ENCODE measurements around the gene EEF1A2.
A peak's percentile ranks its signal among the peaks of the same experiment; 100 is the strongest.

EEF1A2 gene

DNA sequence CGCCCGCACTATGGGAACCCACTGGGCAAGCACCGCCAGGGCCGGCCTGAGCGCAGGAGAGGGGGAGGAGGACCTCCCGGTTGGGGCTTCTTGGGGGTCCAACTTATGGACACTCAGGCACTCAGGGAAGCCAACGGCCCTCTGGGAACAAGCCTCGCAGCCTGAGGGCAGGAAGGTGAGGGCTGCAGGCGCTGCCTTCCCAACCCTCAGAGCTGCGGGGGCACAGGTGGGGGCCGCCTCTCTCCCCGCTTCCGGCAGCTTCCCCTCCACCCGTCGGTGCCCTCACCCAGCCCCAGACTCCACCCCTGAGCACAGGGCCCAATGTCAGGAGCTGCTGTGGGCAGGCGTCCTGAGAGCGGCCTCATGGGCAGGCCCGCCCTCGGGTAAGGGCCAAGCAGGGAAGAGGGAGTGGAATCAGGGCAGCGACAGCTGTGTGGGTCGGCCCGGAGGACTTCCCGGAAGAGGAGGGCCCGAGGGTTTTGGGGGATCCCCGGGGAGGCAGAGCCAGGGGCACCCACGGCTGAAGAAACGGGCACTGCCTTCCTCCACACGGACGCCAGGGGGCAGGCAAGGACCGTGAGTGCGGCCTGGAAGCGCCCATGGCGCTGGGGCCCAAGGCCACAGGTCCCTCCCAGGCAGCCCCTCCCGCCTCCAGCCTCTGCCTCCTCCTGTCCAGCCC is 38.8 kb upstream of the EEF1A2 start:
- DNase-seq (ENCODE audit: low read depth in 1 of 2, low spot score in 1 of 2): peak; percentile 80 to 89

DNA sequence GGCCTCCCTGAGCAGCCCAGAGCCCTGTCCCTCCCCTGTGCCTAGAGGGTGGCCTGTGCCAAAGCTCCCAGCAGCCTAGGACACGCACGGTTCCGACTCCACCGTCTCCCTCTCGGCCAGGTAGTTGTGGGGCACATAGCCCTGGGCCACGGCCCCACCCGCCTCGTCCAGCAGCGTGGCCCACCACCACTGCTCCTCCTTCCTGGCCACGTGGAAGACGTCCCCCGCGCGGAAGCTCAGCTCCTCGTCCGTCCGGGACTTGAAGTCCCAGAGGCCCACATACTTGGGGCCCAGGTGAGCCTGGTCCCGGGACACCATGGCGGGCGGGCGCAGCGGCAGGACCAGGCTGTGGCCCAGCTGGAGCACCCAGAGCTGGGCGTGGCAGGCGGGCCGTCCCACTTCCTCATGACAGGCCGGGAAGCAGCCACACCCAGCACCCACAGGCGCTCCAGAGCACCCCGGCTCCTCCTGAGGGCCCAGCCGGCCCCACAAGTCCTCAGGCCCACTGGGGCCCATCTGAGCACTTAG is 38.2 kb upstream of the EEF1A2 start, which contains the start of gene PTK6:
Gene PTK6 (minus strand): TSS at position 380 of the 528 bp plus-strand sequence. CDS start 62 bp downstream, at position 318.
- DNase-seq (ENCODE audit: low read depth in 1 of 2, low spot score in 1 of 2): no peak

DNA sequence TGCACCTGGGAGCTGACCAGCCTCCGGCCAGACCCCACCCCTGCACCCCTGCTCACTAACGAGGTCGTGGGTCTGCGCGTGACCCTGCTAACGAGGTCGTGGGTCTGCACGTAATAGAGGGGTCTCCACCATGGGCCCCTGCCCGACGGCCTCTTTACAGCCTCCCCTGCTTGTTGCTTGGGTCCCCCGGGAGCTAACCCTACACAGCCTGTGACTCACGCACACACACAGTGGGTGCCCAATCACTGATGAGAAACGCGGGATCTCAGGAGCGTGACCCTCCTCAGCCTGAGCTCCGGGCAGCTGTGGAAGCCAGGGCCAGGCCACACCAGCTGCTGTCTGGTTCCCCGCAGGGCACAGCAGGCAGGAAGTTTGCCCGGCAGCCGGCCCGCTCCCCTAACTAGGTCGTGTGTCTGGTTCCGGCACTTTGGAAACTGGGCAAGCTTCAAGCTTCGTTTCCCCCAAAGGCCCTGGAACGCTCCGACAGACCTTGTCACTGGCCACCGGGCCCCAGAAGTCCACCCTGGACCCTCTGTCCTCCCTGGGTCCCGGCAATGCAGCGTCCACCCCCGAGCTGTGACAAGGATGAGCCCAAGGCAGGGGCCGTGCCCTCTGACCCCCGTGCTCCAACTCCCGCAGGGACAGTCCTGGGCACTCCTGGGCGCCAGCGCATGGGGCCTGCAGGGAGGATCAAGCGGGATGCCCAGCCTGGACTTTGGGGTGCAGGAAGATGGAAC is 37.5 kb upstream of the EEF1A2 start:
- DNase-seq (ENCODE audit: low read depth in 1 of 2, low spot score in 1 of 2): no peak

DNA sequence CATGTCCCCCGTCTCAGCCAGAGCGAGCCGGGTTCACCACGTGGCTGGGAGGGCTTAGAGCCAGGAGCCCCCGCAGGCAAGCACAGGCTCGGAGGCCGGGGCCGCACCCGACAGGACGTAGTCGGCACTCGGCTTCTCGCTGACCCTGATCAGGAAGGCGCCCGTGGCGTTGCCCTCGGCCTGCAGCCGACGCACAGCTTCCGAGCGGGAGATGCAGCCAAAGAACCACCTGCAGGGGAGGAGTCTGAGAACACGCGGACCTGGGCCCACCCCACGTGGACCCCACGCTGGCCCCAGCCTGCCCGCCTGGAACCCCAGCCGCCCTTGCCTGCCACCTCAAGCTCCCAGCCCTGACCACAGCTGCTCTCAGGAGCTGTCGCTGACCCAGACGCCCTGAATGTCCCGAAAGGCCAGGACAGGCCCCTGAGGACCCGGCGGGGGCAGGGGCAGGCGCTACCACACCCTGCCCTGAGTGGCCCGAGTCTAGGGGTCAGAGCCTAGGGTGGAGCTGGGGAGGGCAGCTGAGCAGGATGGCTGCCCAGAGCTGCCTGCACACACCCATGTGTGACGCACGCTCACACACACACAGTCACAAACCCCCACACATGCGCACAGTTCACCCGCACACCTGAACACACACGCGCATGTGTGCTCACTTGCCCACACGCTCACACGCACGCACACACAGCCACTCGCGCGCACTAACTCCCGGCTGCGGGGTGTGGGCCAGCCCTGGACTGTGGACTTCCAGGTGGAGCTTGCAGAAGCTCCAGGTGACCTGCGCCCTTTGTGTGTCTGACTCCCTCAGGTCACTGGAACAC is 36.2 kb upstream of the EEF1A2 start:
- DNase-seq (ENCODE audit: low read depth in 1 of 2, low spot score in 1 of 2): no peak

DNA sequence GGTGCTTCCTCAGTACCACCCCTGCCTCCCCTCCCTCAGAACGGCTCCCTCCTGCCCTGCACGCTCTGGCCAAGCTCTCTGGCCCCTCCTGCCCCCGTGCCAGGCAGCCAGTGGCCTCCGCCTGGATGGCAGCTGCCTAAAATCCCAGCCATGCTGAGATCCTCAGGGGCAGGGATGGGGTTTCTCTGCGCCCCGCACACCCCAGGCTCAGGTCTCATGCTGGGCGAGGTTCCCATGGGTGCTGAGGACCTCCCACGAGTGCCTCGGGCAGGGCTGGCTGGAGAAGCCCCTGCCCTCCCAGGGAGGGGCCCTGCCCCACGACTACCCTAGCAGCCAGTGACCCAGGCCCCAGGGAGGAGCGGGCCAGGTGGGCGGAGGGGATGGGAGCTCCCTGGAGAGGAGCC is 35.5 kb upstream of the EEF1A2 start:
- no peak for DNase-seq (ENCODE audit: low read depth in 1 of 2, low spot score in 1 of 2)

DNA sequence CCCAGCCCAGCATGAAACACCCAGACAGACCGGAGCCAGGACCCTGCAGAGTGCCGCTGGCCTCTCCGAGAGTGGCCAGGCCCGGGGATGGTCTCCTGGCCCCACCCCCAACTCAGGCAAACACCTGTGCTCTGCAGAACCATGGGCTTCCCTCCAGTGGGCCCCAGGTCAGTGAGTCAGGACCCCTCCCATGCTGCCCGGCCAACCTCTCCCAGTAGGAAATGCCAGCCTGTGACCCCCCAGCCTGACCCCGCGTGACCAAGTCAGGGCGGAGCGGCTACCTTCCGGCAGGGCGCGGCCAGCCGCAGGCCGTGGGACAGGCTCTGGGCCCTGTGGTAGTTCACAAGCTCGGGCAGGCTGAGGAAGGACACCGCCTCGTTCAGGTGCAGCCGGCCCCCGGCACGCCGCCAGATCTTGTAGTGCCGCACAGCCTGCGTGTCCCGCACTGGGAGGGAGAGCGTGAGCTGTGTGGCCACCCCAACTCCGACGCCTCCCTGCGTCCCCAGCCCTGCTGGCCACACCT is 35.0 kb upstream of the EEF1A2 start:
- no peak for DNase-seq (ENCODE audit: low read depth in 1 of 2, low spot score in 1 of 2)

DNA sequence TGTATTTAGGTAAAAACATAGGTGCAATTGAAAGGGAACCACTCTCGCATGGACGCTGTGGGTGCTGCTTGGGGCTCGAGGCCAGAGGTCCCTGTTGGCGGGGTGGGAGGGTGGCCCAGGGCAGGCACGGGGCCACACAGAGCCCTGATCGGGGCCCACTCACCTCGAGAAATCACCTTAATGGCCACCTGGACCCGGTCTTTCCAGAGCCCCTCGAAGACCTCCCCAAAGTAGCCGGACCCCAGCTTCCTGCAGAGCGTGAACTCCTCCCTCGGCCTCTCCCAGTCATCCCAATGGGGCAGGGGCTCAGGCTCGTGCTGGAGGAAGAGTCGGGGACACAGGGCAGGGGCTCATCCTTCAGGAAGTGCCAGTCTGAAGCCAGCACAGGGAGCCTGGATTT is 34.5 kb upstream of the EEF1A2 start:
- DNase-seq (ENCODE audit: low read depth in 1 of 2, low spot score in 1 of 2): no peak

DNA sequence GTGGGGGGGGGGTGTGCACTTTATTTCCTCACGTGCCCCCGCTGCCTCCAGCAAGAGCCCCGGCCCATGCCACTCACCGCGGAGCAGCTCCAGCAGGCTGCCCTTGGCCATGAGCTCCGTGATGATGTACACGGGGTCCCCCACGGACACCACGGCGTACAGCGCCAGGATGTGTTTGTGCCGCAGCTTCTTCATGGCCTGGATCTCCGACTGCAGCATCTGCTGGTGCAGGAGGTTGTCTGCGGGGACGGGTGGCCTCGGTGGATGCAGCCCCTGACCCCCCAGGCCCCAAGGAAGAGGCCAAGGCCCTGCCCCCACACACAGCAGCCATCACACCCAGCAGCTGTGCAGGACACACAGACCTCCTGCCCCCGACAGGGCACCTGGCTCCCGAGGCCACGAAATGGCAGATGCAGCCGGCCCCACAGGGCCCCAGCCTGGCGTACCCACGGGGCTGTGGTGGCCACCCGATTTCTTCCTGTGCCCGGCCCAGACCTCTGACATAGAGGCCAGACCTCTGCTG is 33.6 kb upstream of the EEF1A2 start:
- DNase-seq (ENCODE audit: low read depth in 1 of 2, low spot score in 1 of 2): no peak

DNA sequence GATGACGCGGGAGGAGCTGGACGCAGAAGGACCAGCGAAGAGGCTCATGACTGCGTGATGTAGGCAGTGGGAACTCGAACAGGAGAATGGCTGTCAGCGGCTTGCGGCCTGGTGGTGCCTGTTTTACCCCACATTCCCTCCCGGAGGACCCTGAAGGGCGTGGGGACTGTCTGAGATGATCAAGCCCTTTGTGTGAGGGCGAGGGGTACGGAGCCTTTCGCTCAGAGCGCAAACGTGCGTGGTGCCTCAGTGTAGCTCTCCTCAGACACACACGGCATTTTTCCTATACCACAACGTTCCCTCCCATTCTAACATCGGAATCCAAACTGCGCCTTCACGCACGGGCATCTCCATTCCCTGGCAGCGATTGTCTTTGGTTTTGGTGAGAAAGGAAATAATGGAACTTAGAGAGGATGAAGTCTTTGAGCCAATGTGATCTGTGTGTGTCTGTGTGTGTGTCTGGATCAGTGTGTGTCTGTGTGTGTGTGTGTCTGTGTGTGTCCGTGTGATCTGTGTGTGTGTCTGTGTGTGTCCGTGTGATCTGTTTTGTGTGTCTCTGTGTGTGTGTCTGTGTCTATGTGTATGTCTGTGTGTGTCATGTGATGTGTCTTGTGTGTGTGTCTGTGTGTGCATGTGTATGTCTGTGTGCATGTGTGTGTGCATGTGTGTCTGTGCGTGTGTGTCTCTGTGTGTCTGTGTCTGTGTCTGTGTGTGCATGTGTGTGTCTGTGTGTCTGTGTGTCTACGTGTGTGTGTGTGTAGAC is 33.0 kb upstream of the EEF1A2 start:
- no peak for DNase-seq (ENCODE audit: low read depth in 1 of 2, low spot score in 1 of 2)

DNA sequence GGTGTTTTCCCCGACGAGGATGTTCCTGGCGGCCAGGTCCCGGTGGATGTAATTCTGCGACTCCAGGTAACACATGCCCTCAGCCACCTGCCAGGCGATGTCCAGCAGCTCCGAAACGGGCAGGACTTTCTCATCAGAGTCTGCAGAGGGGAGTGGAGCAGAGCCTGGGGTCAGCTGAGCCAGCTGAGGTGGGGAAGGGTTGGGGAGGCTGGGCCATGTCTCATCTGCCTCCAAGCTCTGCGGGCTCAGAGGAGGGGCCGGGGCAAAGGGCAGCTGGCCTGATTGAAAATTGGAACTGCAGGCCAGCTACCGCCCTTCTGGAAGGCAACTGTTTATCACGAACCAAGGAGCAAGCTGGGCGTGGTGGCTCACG is 31.9 kb upstream of the EEF1A2 start:
- DNase-seq (ENCODE audit: low read depth in 1 of 2, low spot score in 1 of 2): no peak

DNA sequence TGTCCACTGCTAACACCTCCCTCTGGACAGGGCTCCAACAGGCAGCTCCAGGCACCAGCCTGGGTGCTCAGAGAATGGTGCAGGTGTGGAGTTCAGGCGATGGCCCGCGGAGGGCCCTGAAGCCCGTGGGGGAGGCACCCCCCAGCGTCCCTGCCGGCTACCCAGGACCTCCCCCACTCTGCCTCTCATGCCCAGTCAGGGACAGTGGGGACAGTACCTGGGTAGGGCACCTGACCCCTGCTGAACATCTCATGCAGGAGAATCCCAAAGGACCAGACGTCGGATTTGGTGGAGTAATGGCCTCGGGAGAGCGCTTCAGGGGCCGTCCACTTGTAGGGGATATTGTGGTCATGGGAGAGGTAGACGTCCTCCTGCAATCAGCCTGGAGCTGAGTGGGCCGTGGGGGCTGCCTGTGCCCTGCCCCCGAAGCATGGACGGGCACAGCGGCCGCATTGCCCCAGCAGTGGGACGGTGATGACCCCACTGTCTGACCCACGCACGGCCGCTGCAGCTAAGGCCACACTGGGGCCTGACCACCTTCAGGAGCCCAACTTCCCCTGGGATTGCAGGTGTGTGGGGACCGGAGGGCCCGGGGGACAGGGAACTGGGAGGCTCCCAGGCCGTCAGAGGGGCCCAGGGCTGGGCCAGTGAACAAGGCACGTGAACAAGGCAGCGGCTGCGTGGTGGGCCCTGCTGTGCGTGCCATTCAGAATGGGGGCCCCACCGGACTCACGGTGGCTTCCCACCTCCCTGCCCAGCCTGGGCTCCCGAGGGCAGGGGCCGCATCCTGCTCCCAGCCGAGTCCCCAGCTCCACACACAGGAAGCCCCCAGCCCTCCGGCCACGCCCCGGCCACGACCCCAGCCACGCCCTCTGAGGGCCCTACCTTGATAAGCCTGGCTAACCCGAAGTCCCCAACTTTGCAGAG is 31.2 kb upstream of the EEF1A2 start:
- no peak for DNase-seq (ENCODE audit: low read depth in 1 of 2, low spot score in 1 of 2)

DNA sequence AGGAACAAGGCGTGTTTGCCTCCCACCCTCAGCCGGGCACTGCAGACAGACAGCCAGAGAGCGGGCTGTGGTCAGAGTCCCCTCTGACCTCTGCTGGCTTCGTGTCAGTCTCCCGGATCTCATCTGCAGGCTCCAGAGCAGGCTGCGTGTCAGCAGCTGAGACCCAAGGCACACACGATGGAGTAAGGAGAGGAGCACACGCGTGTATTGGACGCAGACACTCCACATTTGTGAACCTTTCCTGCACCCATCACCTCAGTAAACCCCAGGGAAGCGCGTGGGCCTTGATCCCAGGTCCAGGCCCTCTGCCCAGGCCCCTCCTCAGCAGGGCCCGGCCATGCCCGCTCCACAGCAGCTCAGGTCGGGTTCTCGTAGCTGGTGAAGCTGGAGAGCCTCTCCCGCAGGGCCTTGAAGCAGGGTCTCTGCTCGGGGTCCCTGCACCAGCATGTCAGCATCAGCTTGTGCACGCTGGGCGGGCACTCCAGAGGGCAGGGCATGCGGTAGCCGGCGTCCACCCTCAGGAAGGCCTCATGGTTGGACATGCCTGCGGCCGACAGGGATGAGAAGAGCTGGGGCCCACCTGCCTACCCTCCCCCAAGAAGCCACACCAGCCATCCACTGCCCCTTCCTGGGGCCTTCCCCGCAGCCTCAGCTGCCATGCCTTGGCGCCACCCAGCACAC is 30.4 kb upstream of the EEF1A2 start:
- DNase-seq (ENCODE audit: low read depth in 1 of 2, low spot score in 1 of 2): no peak

DNA sequence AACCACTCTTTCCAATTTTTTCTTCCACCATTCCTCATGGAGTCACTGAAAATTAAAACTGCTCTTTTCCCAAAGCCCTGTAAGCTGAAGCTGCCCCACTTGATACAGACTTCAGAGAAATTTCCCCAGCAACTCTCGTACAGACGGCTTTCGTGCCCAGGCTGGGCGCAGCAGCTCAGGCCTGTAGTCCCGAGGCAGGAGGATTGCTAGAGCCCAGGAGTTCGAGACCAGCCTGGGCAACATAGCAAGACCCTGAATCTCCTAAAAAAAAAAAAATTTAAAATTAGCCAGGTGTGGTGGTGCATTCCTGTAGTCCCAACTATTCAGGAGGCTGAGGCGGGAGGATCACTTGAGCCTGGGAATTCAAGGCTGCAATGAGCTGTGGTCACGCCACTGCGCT is 28.3 kb upstream of the EEF1A2 start:
- DNase-seq (ENCODE audit: low read depth in 1 of 2, low spot score in 1 of 2): no peak

DNA sequence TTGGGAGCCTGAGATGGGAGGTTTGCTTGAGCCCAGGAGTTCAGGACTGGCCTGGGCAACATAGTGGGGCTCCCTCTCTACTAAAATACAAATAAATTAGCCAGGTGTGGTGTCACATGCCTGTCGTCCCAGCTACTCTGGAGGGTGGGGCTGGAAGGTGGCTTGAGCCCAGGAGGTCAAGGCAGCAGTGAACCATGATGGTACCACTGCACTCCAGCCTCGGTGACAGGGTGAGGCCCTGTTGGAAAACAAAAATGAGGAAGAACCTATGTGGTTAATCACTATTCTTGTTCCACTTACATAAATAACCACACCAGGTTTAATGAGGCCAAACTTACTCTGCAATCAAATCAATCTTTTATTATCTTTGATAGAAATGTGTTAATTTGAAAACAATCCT is 27.1 kb upstream of the EEF1A2 start:
- no peak for DNase-seq (ENCODE audit: low read depth in 1 of 2, low spot score in 1 of 2)

DNA sequence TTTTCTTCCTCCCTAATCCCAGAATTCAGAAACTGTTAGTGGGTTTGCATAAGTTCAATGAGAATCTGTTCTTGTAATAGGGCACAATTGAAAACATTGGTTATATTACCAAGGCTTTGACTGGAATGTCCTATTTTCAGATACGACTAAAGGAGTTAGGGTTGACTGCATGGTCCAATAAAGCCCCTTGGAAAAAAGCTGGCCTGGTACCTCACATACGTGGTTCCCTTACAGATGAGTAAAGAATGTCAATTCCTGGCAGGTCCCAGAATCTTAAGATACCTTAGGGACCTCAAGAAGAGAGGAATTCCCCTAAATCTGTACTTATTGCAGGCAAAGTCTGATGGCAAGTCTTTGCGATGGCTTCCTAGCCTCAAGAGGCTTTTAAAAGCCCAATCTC is 26.3 kb upstream of the EEF1A2 start:
- DNase-seq (ENCODE audit: low read depth in 1 of 2, low spot score in 1 of 2): no peak

DNA sequence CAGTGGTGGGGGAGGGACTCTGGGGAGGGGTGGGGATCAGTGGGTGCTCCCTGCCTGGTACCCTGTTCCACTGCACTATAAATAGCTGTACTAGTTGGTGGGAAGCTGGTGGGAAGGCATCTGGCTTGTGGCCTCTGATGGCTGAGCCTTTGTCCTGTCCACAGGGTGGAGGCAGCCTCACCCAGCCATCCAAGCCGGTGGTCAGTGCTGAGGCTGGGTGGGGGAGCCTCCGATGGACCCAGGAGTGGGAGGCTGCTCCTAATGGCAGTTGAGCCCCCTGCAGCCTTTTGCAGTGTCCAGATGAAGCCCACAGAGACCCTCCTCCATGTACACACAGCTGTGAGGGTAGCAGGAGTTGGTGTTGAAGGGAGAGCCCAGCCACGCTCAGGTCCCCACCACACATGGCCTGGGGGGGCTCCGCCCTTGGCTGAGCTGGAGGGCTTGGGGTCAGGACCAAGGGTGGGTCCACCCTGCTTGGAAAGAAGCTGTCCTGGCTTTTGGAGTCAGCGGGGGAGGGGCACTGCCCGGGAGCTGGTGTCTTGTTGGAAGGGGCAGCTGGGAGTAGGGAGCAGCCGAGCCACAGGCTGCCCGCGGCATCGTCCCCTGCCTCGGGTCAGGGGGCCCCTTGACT is 24.2 kb upstream of the EEF1A2 start:
- no peak for DNase-seq (ENCODE audit: low read depth in 1 of 2, low spot score in 1 of 2)

DNA sequence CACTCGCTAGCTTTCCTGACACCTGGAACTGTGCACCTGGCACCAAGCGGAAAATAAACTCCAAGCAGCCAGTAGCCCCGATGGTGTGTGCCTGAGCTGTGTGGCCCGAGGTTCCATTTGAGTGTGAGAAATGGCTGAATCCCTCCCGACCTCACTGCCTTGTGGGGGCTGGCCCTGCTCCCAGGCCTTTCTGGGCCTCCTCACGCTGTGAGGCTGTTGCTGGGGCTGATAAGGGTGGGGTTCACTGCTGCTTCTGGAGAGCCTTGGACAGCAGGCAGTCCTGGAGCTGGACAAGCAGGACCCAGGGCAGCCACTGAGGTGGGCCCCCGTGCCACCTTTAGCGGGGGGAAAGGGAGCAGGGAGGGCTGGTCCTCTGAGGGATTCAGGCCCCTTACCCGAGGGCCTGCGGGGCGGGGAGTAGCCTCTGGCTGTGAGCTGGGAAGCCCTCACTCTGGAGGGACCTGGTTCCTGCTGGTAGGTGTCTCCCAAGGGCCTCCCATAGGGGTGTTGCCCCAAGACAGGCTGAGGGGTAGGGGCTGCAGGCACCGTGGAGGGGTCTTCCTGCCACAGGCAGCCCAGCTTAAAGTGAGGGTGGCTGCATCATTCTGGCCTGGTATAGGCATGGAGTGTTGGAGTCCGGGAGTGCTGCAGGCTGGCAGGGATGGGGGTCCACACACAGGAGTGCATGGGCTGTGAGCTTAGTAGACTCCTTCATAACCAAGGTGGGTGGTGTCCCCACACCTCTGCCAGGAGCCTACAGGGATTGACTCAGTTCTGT is 23.4 kb upstream of the EEF1A2 start:
- no peak for DNase-seq (ENCODE audit: low read depth in 1 of 2, low spot score in 1 of 2)

DNA sequence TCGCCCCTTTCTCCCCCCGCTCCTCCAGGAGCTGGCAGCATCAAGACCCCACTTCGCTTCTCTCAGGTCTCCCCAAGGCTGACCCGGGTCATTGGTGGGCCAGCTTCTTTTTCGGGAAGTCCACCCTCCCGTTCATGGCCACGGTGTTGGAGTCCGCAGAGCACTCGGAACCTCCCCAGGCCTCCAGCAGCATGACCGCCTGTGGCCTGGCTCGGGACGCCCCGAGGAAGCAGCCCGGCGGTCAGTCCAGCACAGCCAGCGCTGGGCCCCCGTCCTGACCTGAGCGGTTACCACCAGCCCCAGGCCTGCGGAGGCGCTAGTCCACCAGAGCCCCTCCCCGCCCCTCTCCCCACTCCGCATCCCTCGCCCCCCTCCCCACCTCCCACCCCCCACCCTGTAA is 22.7 kb upstream of the EEF1A2 start:
- no peak for DNase-seq (ENCODE audit: low read depth in 1 of 2, low spot score in 1 of 2)
